Measurements from ENCODE around the gene CTNND1.

DNA sequence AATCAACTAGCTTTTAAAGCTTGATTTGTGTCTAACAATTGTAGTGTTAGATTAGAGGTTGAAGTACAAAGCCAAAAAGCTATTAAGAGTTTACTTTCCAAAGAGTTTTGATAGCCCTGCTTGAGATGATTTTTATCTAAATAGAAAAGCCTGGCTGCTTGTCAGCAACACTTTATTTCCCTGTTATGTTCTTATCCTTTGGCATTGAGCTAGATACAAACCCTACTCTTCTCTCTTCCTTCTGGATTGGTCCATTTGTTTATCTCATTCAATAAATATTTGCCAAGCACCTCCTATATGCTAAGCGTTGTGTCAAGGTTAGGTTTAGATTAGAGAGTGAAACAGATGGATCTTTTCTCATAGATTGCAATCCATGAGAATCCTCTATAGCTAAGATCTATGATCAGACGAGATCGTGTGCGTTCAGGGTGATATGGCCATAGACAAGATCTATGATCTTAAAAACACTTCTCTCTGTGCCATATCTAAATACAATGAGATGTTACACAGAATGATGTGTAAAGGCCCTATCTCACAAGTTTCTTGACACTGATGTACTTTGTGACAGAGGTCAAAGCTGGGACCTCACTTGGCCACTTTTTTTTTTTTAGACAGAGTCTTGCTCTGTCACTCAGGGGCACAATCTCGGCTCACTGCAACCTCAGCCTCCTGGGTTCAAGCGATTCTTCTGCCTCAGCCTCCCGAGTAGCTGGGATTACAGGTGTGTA is 57.8 kb downstream of the CTNND1 start:
- no peak for TF ChIP-seq SP1 (IDR thresholded peaks at IDR 0.05)
- no peak for TF ChIP-seq FOXM1 (IDR thresholded peaks at IDR 0.05; ENCODE audit: borderline replicate concordance)
- no peak for TF ChIP-seq ELF4 (IDR thresholded peaks at IDR 0.05)
- no peak for TF ChIP-seq BHLHE40 (IDR thresholded peaks at IDR 0.05; ENCODE audit: borderline replicate concordance)
- no peak for TF ChIP-seq NFRKB (IDR thresholded peaks at IDR 0.05)
- TF ChIP-seq L3MBTL2 (conservative IDR thresholded peaks at IDR 0.05), result no peak
- TF ChIP-seq ZNF384 (IDR thresholded peaks at IDR 0.05), result no peak
- TF ChIP-seq SUZ12 (IDR thresholded peaks at IDR 0.05), result no peak
- TF ChIP-seq TARDBP (IDR thresholded peaks at IDR 0.05), result no peak
- TF ChIP-seq HDGF (IDR thresholded peaks at IDR 0.05; ENCODE audit: borderline replicate concordance), result no peak
- TF ChIP-seq CTBP1 (IDR thresholded peaks at IDR 0.05; ENCODE audit: borderline replicate concordance), result no peak
- no peak for TF ChIP-seq ARNT (IDR thresholded peaks at IDR 0.05)
- no peak for TF ChIP-seq FOXK2 (IDR thresholded peaks at IDR 0.05)
- TF ChIP-seq PKNOX1 (IDR thresholded peaks at IDR 0.05), result no peak
